SU-DHL-6 (cell line): Measurements from ENCODE around the gene AGAP3.

Experiments used
- H2AFZ ChIP-seq: fragments of 200-600 bp; sonication (generic); 2 replicates; pipeline ENCODE4 v1.6.1; 2014; ENCODE audit warnings: low read depth, mild to moderate bottlenecking, moderate library complexity, mixed read lengths, antibody characterized with exemption, low read length; ENCODE audit not compliant: severe bottlenecking
- H3F3A ChIP-seq: fragments of 200-600 bp; shearing (Covaris generic); 2 replicates; pipeline ENCODE4 v1.6.0; 2016; ENCODE audit warnings: antibody characterized with exemption, mild to moderate bottlenecking; ENCODE audit not compliant: insufficient read depth
- H3K27ac ChIP-seq: fragments of 200-600 bp; sonication (generic); 2 replicates; pipeline ENCODE4 v1.5.1; 2016; ENCODE audit warnings: low read depth, mild to moderate bottlenecking, low read length, moderate library complexity, mixed read lengths
- H3K27me3 ChIP-seq: fragments of 200-600 bp; sonication (generic), shearing (Covaris generic); 2 replicates; pipeline ENCODE4 v1.6.0; 2014; ENCODE audit warnings: mild to moderate bottlenecking, low read length
- H3K36me3 ChIP-seq: fragments of 200-600 bp; sonication (generic); 2 replicates; pipeline ENCODE4 v1.6.1; 2014; ENCODE audit warnings: mild to moderate bottlenecking, low read length, mixed read lengths
- H3K4me2 ChIP-seq: fragments of 300-600, 200-600 bp; shearing (Covaris generic), sonication (generic); 2 replicates; pipeline ENCODE4 v1.6.0; 2014; ENCODE audit warnings: low read length, low read depth, mild to moderate bottlenecking; ENCODE audit not compliant: poor library complexity, severe bottlenecking
- H3K4me3 ChIP-seq: fragments of 200-600 bp; sonication (generic); 2 replicates; pipeline ENCODE4 v1.5.1; 2014; ENCODE audit warnings: antibody characterized with exemption, low read length, mild to moderate bottlenecking, mixed read lengths; ENCODE audit not compliant: insufficient read depth, poor library complexity, severe bottlenecking
- H3K79me2 ChIP-seq: fragments of 200-600 bp; sonication (generic); 2 replicates; pipeline ENCODE4 v1.6.1; 2014; ENCODE audit warnings: mild to moderate bottlenecking, low read length, moderate library complexity; ENCODE audit not compliant: insufficient read depth
- H3K9ac ChIP-seq: fragments of 200-600 bp; sonication (generic); 2 replicates; pipeline ENCODE4 v1.7.0; 2014; ENCODE audit warnings: mild to moderate bottlenecking, low read length
- H3K9me2 ChIP-seq: fragments of 200-600 bp; sonication (generic); replicated peaks from 2 replicates; pipeline ENCODE4 v1.6.1; 2014; ENCODE audit warnings: low read length; ENCODE audit not compliant: insufficient read depth
- H3K9me3 ChIP-seq: fragments of 200-600 bp; sonication (generic); 2 replicates; pipeline ENCODE4 v1.6.1; 2014; ENCODE audit warnings: low read length, mixed read lengths; ENCODE audit not compliant: insufficient read depth
- H4K20me1 ChIP-seq: fragments of 200-600 bp; sonication (generic); 2 replicates; pipeline ENCODE4 v1.6.1; 2014; ENCODE audit warnings: low read depth, mild to moderate bottlenecking, antibody characterized with exemption, low read length, moderate library complexity, mixed read lengths
- EZH2phosphoT487 ChIP-seq: fragments of 200-600 bp; sonication (generic), shearing (Covaris generic); conservative IDR thresholded peaks from 2 replicates; pipeline ENCODE4 v1.6.1; 2018; ENCODE audit warnings: mild to moderate bottlenecking, antibody characterized with exemption, low read length, moderate library complexity, mixed read lengths
- TF ChIP-seq, protein P1 (sequence below): fragments of 200-600 bp; sonication (generic); IDR thresholded peaks from one replicate; pipeline ENCODE4 v1.5.1; 2017; ENCODE audit warnings: antibody characterized with exemption, mild to moderate bottlenecking, low read length, moderate library complexity; ENCODE audit not compliant: insufficient read depth, poor library complexity, severe bottlenecking

The AGAP3 gene

DNA sequence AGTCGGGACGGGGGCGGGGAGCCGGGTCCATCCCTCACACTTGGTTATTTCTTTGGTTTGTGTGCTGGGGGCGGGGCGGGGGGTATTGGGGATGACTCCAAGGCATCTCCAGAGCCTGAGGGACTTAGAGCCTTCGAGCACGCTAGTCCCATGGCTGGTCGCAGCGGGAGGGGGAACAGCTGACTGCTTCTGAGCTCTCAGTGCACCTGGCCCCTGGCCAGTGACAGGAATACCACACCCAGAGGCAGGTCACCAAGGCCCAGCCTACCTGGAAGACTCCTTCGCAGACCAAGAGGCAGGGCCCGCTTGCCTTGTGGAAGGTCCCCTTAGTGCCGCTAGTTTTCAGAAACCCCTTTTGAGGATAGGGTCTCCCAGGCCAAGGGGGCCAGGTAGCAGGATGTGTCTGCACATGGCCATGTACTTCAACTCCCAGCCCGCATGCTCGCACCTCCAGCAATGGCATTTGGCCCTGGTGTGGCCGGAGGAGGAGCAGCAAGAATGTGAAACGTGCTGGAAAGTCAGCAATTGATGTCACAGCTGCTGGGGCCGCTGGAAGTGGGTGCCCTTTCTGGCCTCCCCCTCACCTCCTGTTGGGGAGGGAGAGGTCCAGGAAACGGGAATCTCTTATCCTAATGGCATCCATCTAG is 40.3 kb downstream of the AGAP3 start:
- TF ChIP-seq, protein P1, sequence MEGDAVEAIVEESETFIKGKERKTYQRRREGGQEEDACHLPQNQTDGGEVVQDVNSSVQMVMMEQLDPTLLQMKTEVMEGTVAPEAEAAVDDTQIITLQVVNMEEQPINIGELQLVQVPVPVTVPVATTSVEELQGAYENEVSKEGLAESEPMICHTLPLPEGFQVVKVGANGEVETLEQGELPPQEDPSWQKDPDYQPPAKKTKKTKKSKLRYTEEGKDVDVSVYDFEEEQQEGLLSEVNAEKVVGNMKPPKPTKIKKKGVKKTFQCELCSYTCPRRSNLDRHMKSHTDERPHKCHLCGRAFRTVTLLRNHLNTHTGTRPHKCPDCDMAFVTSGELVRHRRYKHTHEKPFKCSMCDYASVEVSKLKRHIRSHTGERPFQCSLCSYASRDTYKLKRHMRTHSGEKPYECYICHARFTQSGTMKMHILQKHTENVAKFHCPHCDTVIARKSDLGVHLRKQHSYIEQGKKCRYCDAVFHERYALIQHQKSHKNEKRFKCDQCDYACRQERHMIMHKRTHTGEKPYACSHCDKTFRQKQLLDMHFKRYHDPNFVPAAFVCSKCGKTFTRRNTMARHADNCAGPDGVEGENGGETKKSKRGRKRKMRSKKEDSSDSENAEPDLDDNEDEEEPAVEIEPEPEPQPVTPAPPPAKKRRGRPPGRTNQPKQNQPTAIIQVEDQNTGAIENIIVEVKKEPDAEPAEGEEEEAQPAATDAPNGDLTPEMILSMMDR: no peak
- H3K9me3 ChIP-seq: no peaks in the 10 kb centered on the region
- no peak overlapping the region for H2AFZ ChIP-seq
- H3K9me2 ChIP-seq: no peaks in the 10 kb centered on the region
- no peak overlapping the region for H3K27ac ChIP-seq
- H3K4me3 ChIP-seq: no peak overlapping the region
- H3K27me3 ChIP-seq: no peaks in the 10 kb centered on the region
- no peaks in the 10 kb centered on the region for H3K36me3 ChIP-seq
- no peak overlapping the region for H3K4me2 ChIP-seq
- no peak overlapping the region for H3K9ac ChIP-seq
- no peaks in the 10 kb centered on the region for H3F3A ChIP-seq
- H4K20me1 ChIP-seq: no peaks in the 10 kb centered on the region
- no peaks in the 10 kb centered on the region for H3K79me2 ChIP-seq

DNA sequence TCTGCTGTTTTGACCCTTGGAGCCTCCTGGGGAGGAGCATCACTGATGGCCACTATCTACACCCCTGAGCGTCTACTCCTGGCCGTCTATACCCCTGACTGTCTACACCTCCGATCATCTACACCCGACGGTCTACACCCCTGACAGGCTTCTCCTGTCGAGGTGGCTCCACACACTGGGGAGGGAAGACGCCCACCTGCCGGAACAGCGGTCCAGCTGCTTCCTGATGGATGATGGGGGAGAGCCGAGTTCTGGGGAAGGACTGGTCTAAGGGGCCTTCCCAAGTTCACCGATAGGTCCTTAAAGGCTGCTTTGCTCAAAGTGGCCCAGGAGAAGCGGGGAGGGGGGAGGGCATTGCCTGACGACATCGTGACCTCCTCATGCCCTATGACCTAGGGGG is 41.9 kb downstream of the AGAP3 start:
- H3K9me2 ChIP-seq: no peaks in the 10 kb centered on the region
- H3K79me2 ChIP-seq: no peaks in the 10 kb centered on the region
- H3K9me3 ChIP-seq: no peaks in the 10 kb centered on the region
- no peaks in the 10 kb centered on the region for H3K36me3 ChIP-seq
- no peak overlapping the region for H3K4me2 ChIP-seq
- no peak overlapping the region for H3K4me3 ChIP-seq
- no peak overlapping the region for H3K9ac ChIP-seq
- H4K20me1 ChIP-seq: no peaks in the 10 kb centered on the region
- H3F3A ChIP-seq: no peaks in the 10 kb centered on the region
- no peak for TF ChIP-seq EZH2phosphoT487
- TF ChIP-seq, protein P1: no peak
- H2AFZ ChIP-seq: no peak overlapping the region
- no peak overlapping the region for H3K27ac ChIP-seq
- no peaks in the 10 kb centered on the region for H3K27me3 ChIP-seq

DNA sequence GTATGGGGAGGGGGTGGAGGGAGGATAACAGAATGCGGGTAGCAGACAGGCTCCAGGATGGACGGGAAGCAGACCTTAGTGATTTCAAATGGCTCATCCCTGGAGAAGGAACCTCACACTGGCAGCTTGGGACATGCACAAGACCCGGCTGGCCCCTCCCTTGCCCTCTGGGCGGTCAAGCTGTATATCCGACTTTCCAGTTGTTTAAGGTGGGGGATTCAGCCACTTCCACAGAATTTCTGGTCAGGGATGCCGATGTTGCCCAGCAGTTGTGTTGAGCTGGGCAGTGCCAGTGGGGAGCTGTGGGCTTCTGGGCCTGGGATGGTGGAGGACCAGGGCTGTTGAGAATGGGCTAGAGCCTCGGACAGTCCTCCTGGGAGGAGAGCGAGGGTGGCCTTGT is 42.4 kb downstream of the AGAP3 start:
- Histone ChIP-seq H3K79me2 (no peaks in the 10 kb centered on the region), H2AFZ (no peak overlapping the region), H3K27me3 (no peaks in the 10 kb centered on the region), H3K9me3 (no peaks in the 10 kb centered on the region), H3K9ac (no peak overlapping the region), H3K36me3 (no peaks in the 10 kb centered on the region), H3K27ac (no peak overlapping the region), H3K4me3 (no peak overlapping the region), H3K9me2 (no peaks in the 10 kb centered on the region), H4K20me1 (no peaks in the 10 kb centered on the region), H3F3A (no peaks in the 10 kb centered on the region), H3K4me2 (no peak overlapping the region)
- TF ChIP-seq EZH2phosphoT487: no peak
- TF ChIP-seq, protein P1: no peak
